Endothelial cell of umbilical vein (primary cell): ENCODE results near the gene GNAZ. TPM values are rescaled to one million over a fixed set of nuclear protein-coding genes. Genes with fewer than 3 reads are reported as not detected.

Experiments used
- BruUV-seq: library from RNA; stranded (reverse); fragments of 400-500 nt; replicated peaks from 2 replicates; lab custom pipeline; 2021; lab: Mats Ljungman, UMichigan
- CTCF ChIA-PET: fragments of 300-600, 350-600 bp; sonication (Branson Sonifier 250); formaldehyde crosslinking; loops from one replicate; lab custom pipeline; 2021; ENCODE audit warnings: antibody characterized with exemption, inconsistent platforms; lab: Charles Lee
- POLR2A ChIA-PET: fragments of 300-600, 350-600 bp; sonication (Branson Sonifier 250); formaldehyde crosslinking; loops from one replicate; lab custom pipeline; 2021; ENCODE audit warnings: antibody characterized with exemption, inconsistent platforms; lab: Charles Lee
- DNase-seq: peaks from one replicate; pipeline ENCODE4 v3.0.0-alpha.2; 2011; ENCODE audit warnings: low read depth, low spot score
- FAIRE-seq: peaks from 2 replicates; lab custom pipeline; 2011; peaks lifted over from hg19 to GRCh38; lab: Jason Lieb, UNC
- H2AFZ ChIP-seq: 2 replicates; pipeline ENCODE4 v1.6.0; 2012; ENCODE audit warnings: low read depth, low read length, control low read depth, inconsistent platforms
- H3K27ac ChIP-seq: 2 replicates; pipeline ENCODE4 v1.5.1; 2011; ENCODE audit warnings: low read depth, mild to moderate bottlenecking, control low read depth, low read length, moderate library complexity; ENCODE audit not compliant: insufficient read depth
- H3K27me3 ChIP-seq, 2 experiments: 2 replicates each; pipeline versions ENCODE4 v1.6.0 to v1.6.1; 2011; ENCODE audit warnings: low read length in 2 of 2, mixed read lengths in 1 of 2; ENCODE audit not compliant: control insufficient read depth in 2 of 2, insufficient read depth in 2 of 2
- H3K36me3 ChIP-seq, 2 experiments: 2 replicates in 1 of 2; 3 replicates in 1 of 2; pipeline ENCODE4 v1.5.1; 2011; ENCODE audit warnings: low read length in 2 of 2, mild to moderate bottlenecking in 1 of 2, moderate library complexity in 1 of 2; ENCODE audit not compliant: control insufficient read depth in 2 of 2, insufficient read depth in 2 of 2; ENCODE audit errors: extremely low read depth in 1 of 2
- H3K4me1 ChIP-seq: 3 replicates; pipeline ENCODE4 v1.5.1; 2011; ENCODE audit warnings: mild to moderate bottlenecking, low read length; ENCODE audit not compliant: control insufficient read depth, insufficient read depth; ENCODE audit errors: extremely low read depth
- H3K4me2 ChIP-seq: 2 replicates; pipeline ENCODE4 v1.6.1; 2011; ENCODE audit warnings: low read length, control low read depth, mixed read lengths; ENCODE audit not compliant: insufficient read depth
- H3K4me3 ChIP-seq, 3 experiments: fragments of 200-600 bp in 1 of 3; sonication (generic), shearing (Covaris generic) in 1 of 3; replicated peaks in 1 of 3; 2 replicates each; pipeline ENCODE4 v1.5.1; 2011 to 2016; ENCODE audit warnings: control low read depth in 3 of 3, low read length in 3 of 3, mild to moderate bottlenecking in 2 of 3, inconsistent platforms in 1 of 3, low read depth in 1 of 3, moderate library complexity in 1 of 3; ENCODE audit not compliant: insufficient read depth in 1 of 3
- H3K79me2 ChIP-seq: 2 replicates; pipeline ENCODE4 v1.6.0; 2012; ENCODE audit warnings: low read length, inconsistent platforms; ENCODE audit not compliant: control insufficient read depth, insufficient read depth
- H3K9ac ChIP-seq: replicated peaks from 2 replicates; pipeline ENCODE3; 2011; ENCODE audit warnings: low read length, control low read depth; ENCODE audit not compliant: insufficient read depth; ENCODE audit errors: extremely low read depth
- H3K9me1 ChIP-seq: replicated peaks from 3 replicates; pipeline ENCODE4 v1.6.0; 2011; ENCODE audit warnings: mild to moderate bottlenecking, low read length; ENCODE audit not compliant: control insufficient read depth, insufficient read depth; ENCODE audit errors: extremely low read depth
- H3K9me3 ChIP-seq: replicated peaks from 2 replicates; pipeline ENCODE4 v1.5.1; 2012; ENCODE audit warnings: low read length, inconsistent platforms; ENCODE audit not compliant: control insufficient read depth, insufficient read depth
- H4K20me1 ChIP-seq: replicated peaks from 2 replicates; pipeline ENCODE3; 2011; ENCODE audit warnings: mild to moderate bottlenecking, low read length; ENCODE audit not compliant: control insufficient read depth, insufficient read depth; ENCODE audit errors: extremely low read depth
- CTCF ChIP-seq, 2 donors: IDR thresholded peaks; 1 replicate in 1 of 2; 2 replicates in 1 of 2; pipeline ENCODE4 v1.5.1; 2011; ENCODE audit warnings: low read length in 2 of 2, mild to moderate bottlenecking in 2 of 2, moderate library complexity in 2 of 2, control low read depth in 1 of 2, inconsistent platforms in 1 of 2, low read depth in 1 of 2; ENCODE audit not compliant: insufficient read depth in 1 of 2; ENCODE audit errors: extremely low read depth in 1 of 2
- EZH2 ChIP-seq: IDR thresholded peaks from 2 replicates; pipeline ENCODE4 v1.6.1; 2012; ENCODE audit warnings: borderline replicate concordance, low read depth, mild to moderate bottlenecking, moderate library complexity, low read length, inconsistent platforms; ENCODE audit not compliant: severe bottlenecking
- FOS ChIP-seq: IDR thresholded peaks from 2 replicates; pipeline ENCODE4 v1.6.1; 2011; ENCODE audit warnings: mild to moderate bottlenecking, low read length, moderate library complexity, borderline replicate concordance; ENCODE audit not compliant: insufficient read depth
- GATA2 ChIP-seq: IDR thresholded peaks from 2 replicates; pipeline ENCODE4 v1.7.0; 2011; ENCODE audit warnings: low read depth, mild to moderate bottlenecking, moderate library complexity, mixed read lengths, low read length; ENCODE audit not compliant: insufficient read length, insufficient read depth
- JUN ChIP-seq: IDR thresholded peaks from 2 replicates; pipeline ENCODE4 v1.6.1; 2011; ENCODE audit warnings: borderline replicate concordance, low read depth; ENCODE audit not compliant: insufficient read length, insufficient read depth
- MYC ChIP-seq: IDR thresholded peaks from one replicate; pipeline ENCODE4 v1.6.1; 2011; ENCODE audit warnings: mild to moderate bottlenecking, low read depth, low read length
- POLR2A ChIP-seq: IDR thresholded peaks from 2 replicates; pipeline ENCODE4 v1.6.1; 2012; ENCODE audit warnings: low read depth, mild to moderate bottlenecking, control low read depth, low read length
- POLR2AphosphoS5 ChIP-seq: IDR thresholded peaks from 2 replicates; pipeline ENCODE4 v1.6.1; 2012; ENCODE audit warnings: low read depth, mild to moderate bottlenecking, control low read depth, low read length, moderate library complexity; ENCODE audit not compliant: insufficient read depth
- dilution Hi-C: fragments of 300-500 bp; cut with MboI; formaldehyde crosslinking; loops from one replicate; pipeline ENCODE4 v1.15.0; 2019; ENCODE audit warnings: low sequenced_read_pairs; ENCODE audit not compliant: extremely low pct_ligation_motif_present
- intact Hi-C: fragments of 100-400 bp; cut with micrococcal nuclease; formaldehyde crosslinking; loops from one replicate; pipeline ENCODE4 v1.10.0; 2022
- polyA plus RNA-seq, 4 experiments: library from polyadenylated mRNA; depleted of rRNA in 3 of 4; stranded (reverse) in 3 of 4; unstranded in 1 of 4; fragments of >200 nt; gene quantifications; 2 replicates each; pipeline versions ENCODE4 v1.2.1 to v1.2.3, GENCODE V29; 2011 to 2012; ENCODE audit warnings: missing spikeins in 1 of 4
- total RNA-seq: library from RNA; stranded (reverse); gene quantifications from 2 replicates; pipeline ENCODE4 v1.2.3, GENCODE V29; 2021
- TF ChIP-seq, protein P1 (sequence below): IDR thresholded peaks from 2 replicates; pipeline ENCODE4 v1.6.1; 2011; ENCODE audit not compliant: insufficient read depth, insufficient read length

The GNAZ gene
- total and polyA plus RNA-seq, 2 donors (not counting 3 experiments of a cell fraction or from before 2014, with no cell fraction given) = 0.44 to 0.86 TPM

DNA sequence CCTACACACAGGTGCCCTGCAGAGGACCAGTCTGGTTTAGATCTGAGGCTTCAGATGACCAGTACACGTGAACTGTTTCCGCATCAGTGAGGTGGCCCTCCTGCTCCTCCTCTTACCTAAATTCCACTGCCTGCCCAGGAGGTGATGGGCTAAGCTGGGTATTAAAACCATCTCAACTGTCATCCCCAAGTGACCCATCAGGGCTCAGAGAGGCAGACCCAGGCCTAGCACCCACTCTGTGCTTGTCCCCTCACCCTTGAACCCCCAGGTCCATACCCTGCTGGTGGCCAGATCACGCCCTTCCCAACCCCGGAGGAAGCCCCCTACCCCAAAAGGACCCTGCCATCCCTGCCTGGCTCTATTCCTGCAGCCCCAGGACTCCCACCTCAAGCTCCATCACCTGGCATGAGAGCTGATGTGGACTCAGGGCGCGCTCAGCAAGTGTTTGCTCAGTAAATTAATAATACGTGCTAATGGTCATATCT, 50.1 kb downstream of the GNAZ start:
- POLR2A ChIA-PET = no interaction called here
- BruUV-seq = no TSS peak
- DNase-seq = no peak
- Histone ChIP-seq H3K4me2 (no peak overlapping the region), H3K36me3 (no peaks in the 10 kb centered on the region), H3K27ac (no peak overlapping the region), H3K9ac (no peak overlapping the region), H3K4me3 (no peak overlapping the region), H3K4me1 (no peaks in the 10 kb centered on the region), H2AFZ (no peak overlapping the region), H3K27me3 (no peaks in the 10 kb centered on the region), H3K9me3 (no peaks in the 10 kb centered on the region), H3K9me1 (no peaks in the 10 kb centered on the region), H4K20me1 (no peaks in the 10 kb centered on the region), H3K79me2 (no peaks in the 10 kb centered on the region)
- intact Hi-C loops (no loop called here), dilution Hi-C loops (no loop called here)
- TF ChIP-seq EZH2 = no peak
- no peak for TF ChIP-seq MYC
- no peak for TF ChIP-seq GATA2
- TF ChIP-seq FOS = no peak
- TF ChIP-seq, protein P1, sequence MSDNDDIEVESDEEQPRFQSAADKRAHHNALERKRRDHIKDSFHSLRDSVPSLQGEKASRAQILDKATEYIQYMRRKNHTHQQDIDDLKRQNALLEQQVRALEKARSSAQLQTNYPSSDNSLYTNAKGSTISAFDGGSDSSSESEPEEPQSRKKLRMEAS = no peak
- TF ChIP-seq POLR2AphosphoS5 = no peak
- TF ChIP-seq POLR2A = no peak
- TF ChIP-seq CTCF (IDR thresholded peaks at IDR 0.05; ENCODE audit: extremely low read depth in 1 of 2, insufficient read depth in 1 of 2, low read depth in 1 of 2, low read length in 2 of 2) = no peak
- no peak for TF ChIP-seq JUN
- no peak for FAIRE-seq
- CTCF ChIA-PET = interaction anchor here (0.6 to 15.6 kb wide), 3 partner anchors 8 to 265 kb away, joined by 3 to 401 read pairs (median 3); no protein-coding TSS in a partner anchor
